Activated T-cell treated with anti-CD3 and anti-CD28 coated beads for 1 hour (primary cell): ENCODE data around the gene NDOR1.

Experiments
- DNase-seq: peaks from one replicate; pipeline ENCODE4 v3.0.0-alpha.2; 2020; ENCODE audit warnings: low read depth

The NDOR1 gene

DNA sequence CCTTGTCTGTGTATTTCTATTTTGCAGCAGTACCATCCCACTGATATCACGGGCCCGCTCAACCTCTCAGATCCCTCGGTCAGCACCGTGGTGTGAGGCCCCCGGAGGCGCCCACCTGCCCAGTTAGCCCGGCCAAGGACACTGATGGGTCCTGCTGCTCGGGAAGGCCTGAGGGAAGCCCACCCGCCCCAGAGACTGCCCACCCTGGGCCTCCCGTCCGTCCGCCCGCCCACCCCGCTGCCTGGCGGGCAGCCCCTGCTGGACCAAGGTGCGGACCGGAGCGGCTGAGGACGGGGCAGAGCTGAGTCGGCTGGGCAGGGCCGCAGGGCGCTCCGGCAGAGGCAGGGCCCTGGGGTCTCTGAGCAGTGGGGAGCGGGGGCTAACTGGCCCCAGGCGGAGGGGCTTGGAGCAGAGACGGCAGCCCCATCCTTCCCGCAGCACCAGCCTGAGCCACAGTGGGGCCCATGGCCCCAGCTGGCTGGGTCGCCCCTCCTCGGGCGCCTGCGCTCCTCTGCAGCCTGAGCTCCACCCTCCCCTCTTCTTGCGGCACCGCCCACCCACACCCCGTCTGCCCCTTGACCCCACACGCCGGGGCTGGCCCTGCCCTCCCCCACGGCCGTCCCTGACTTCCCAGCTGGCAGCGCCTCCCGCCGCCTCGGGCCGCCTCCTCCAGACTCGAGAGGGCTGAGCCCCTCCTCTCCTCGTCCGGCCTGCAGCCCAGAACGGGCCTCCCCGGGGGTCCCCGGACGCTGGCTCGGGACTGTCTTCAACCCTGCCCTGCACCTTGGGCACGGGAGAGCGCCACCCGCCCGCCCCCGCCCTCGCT is 37.5 kb upstream of the NDOR1 start:
- no peak for DNase-seq

DNA sequence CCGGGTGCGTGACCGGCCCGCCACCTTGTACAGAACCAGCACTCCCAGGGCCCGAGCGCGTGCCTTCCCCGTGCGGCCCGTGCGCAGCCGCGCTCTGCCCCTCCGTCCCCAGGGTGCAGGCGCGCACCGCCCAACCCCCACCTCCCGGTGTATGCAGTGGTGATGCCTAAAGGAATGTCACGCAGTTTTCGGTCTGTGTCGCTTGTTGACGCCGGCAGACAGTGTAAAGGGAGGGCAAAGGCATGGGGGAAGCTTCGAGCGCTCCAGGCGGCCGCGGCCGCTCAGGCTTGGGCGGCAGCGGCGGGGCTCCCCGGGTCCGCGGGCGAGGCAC is 37.0 kb upstream of the NDOR1 start:
- no peak for DNase-seq

DNA sequence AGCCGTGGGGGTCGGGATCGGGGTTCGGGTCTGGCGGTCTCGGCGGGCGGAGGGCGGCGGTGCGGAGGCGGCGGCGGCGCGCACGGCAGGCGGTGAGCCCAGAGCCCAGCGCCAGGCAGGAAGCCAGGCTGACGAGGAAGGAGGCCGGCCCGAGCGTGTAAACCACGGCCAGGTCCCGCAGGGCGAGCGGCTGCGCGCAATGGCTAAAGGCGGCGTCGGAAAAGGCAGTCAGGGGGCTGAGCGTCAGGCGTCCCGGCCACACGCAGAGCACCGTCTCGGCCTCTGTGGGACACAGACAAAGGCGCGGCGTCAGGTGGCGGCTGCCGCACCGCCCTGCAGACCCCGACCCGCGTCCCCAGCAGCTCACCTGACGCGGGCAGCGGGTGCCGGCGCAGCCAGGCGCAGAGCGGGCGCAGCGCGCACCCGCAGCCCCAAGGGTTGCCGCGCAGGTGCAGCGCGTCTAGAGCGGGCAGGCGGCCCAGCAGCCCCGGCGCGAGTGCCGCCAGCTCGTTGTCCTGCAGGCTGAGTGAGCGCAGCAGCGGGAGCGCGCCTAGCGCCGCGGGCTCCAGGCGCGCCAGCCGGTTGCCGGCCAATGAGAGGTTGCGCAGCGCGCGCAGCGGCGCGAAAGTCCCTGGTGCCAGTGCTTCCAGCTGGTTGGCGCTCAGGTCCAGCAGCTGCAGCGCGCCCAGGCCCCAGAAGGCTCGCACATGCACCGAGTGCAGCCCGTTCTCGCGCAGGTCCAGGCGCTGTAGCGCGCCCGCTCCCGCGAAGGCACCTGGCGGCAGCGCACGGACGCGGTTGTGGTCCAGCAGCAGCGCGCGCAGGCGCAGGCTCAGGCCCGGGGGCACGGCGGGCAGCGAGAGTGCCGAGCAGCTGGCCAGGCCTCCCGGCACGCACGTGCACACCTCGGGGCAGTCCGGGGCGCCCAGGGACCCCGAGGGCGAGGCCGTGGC is 36.3 kb upstream of the NDOR1 start:
- DNase-seq: no peak

DNA sequence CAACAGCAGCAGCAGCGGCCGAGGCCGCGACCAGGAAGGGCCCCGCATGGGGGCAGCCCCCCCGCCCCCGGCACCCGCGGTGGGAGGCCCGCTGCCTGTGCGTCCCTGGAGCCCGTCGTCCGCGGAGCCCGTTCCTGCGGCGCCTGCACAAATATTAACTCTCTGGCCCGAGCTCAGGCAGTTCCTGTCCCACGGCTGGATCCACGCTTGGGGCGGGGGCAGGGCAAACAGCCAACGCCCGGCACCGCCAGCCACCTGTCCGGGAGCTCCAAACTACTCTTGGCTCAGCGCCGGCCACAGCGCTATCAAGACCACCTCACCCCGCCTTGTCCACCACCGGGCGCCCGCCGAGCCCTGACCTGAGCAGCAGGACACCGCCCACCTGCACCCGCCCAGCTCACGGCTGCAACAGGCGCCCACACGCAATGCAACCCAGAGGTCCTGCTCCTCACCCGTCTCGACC is 35.6 kb upstream of the NDOR1 start, which contains the start of gene LRRC26:
Gene LRRC26 (minus strand): TSS at position 156 of the 463 bp plus-strand sequence. CDS start 108 bp downstream, at position 48.
- DNase-seq: no peak

DNA sequence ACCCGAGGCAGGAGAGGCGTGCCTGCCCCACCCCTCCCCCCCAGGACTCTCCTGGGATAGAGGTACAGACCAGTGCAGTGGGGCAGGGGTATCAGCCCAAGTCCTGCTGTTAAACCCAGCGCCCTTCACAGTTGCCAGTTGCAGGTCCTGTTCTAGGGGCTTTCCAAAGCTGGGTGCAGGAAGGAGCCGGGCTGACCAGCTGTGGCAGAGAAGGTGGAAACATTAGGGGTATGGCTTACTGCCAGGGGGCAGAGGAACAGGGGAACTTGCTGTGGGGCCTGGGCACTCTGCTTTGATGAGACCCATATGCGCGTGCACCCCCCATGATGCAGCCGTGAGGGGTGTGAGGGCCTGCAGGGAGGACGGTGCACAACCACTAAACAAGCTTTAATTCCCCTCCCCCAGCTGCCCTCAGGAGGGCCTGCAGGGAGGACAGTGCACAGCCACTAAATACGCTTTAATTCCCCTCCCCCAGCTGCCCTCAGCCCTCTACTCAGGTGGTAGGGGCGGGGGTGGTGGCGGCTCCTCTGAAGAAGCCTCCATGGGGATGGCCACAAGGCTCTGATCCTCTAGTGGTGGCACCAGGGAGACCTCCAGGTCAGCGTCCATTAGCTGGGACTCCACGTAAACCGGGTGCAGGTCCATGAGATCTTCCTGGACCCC is 34.9 kb upstream of the NDOR1 start:
- no peak for DNase-seq

DNA sequence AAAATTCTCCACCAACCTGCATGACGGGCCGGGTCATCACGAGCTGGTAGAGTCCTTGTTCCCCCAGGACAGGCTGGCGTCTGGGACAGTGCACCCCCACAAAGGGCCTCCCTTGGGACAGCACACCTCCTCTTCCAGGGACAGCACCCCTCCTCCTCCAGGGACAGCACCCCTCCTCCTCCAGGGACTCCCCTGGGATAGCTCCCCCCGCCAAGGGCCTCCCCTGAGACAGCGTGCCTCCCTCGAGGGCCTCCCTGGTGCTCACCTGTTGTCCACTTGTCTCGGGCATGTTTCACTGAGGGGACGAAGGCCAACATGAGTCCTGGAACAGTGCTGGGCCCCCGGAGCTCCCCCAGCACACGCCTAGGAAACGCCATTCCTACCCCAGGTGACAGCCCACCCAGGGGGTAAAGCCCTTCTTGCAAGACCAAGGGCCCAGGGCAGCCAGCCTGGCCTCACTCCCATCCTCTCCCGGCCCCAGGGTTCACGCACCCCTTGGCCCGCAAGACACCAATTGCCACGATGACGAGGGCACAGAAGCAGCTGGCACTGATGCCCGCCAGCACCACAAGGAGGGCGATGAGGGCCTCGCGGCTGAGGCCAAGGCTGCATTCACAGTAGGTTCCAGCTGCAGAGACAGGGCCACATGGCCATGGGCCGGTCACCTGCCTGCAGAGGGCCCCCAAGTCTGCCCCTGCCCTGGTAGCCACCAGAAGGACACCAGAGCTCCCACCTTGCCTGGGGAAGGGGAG is 34.2 kb upstream of the NDOR1 start:
- DNase-seq: no peak

DNA sequence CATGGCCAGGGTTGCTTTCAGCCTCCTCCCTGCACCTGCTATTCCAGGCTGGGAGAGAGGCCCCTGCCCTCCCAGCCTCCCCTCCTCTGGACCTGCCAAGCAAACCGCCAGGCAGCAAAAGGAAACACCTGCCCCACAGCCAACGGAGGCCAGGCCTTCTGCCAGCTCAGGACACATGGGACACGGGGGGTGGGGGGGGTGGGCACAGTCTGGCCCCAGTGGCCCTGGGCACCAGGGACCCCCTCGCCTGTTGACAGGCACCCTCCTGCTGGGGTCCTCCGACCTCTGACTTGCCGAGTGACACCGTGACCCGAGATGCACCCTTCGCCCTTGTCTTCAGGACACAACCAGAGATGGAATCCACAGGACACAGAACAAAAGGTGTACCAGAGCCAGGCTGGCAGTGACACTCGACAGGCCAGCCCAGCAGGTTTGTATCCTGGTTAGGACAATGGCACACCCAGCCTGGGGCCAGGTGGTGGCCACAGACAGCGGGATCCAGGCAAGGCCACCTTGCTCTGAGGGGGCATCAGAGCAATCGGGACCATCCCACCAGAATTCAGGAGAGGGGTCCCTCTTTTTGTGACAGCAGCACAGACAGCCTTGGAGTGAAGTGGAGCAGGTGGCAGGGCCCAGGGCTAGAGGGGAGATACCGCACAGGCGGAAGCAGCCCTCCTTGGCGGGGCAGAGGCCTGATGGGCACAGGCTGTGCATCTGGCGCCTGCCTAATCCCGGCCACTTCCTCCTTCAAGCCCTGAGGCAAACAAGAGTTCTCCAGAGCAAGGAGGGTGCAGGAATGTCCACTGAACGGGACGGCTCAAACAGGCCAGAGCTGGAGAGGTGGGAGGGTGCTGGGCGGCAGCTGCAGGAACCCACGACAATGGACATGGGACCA is 32.4 kb upstream of the NDOR1 start:
- no peak for DNase-seq

DNA sequence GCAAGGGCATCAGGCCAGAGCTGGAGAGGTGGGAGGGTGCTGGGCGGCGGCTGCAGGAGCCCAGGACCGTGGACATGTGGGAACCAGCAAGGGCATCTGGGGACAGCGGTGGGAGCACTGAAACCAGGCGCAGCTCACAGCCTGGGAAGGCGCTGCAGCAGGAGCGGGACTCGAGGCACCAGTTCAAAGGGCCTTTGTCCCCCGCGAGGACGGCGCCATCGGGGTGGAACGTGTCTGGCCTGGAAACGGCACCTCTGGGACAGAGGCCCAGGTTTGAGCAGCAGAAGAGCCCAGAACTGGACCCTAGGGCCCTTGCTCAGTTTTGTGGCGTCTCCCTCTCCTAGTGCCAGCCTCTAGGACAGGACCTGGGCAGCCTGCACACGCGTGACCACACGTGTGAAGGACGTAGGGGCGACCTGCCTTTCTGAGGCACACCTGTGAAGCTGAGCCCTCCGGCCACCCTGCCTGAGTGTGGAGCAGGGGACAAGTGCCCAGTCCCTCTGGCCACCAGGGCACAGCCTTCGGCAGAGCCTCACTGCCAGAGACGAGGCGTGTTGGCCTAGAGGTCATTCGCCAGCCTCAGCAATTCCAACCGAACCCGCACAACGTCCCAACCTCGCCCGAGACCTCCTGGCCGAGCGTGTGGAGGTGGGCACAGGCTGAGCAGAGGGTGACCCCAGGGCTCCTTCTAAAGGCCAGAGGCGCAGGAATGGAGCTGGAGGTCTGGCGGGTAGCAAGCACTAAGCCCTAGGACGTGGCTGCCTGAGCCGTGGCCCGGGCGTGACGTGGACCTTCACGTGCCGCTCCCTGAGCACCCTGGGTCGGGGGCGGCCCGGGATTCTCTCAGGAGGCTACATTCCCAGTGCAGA is 31.5 kb upstream of the NDOR1 start:
- no peak for DNase-seq

DNA sequence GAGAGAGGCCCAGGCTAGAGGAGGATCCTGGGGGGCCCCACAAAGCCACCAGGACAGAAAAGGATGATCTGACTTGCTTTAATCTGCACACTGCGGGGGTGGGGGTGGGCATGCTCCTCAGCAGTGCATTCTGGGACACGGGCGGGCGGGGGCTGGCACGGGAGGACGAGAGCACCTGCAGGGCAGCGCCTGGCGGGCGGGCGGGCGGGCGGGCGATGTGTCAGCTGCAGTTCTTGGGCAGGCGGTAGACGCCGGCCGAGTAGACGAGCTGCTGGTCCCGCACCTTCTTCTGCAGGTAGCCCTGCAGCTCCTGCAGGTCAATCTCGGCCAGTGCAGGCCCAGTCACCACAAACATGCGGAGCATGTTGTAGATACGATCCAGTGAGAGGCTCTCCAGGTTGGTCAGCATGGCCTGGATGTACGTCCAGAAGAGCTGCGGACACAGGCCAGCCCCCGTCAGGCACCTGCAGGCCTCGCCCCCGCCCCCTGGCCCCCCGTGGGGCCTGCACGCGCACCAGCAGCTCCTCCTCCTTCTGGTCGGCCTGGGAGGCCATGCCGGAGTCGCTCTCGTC is 30.7 kb upstream of the NDOR1 start:
- no peak for DNase-seq

DNA sequence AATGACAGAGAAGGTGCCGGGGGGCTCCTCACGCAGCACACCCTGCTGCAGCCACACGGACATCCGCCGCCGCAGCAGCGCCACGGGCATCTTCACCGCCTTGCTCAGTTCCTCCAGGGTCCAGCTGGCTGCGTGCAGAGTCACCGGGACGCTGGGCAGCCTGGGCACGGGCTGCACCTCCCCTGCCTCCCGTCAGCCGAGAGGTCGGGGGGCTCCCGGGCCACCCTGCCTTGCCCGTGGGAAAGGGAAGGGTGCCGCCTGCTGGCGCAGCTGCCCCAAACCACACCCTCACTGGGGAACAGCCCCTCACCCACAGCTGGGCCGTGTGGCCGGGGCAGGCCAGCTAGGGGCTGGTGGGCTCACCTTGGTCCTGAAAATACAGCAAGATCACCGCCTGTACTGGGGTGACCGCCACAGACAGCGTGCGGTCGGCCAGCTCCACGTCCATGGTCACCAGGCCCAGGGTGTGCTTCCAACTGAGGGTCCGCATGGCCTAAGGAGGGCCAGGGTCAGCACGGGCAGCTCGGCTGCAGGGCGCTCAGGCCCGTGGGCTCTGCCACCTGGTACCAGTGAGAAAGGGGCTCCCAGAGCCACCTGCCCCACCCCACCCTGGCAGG is 30.0 kb upstream of the NDOR1 start:
- no peak for DNase-seq

DNA sequence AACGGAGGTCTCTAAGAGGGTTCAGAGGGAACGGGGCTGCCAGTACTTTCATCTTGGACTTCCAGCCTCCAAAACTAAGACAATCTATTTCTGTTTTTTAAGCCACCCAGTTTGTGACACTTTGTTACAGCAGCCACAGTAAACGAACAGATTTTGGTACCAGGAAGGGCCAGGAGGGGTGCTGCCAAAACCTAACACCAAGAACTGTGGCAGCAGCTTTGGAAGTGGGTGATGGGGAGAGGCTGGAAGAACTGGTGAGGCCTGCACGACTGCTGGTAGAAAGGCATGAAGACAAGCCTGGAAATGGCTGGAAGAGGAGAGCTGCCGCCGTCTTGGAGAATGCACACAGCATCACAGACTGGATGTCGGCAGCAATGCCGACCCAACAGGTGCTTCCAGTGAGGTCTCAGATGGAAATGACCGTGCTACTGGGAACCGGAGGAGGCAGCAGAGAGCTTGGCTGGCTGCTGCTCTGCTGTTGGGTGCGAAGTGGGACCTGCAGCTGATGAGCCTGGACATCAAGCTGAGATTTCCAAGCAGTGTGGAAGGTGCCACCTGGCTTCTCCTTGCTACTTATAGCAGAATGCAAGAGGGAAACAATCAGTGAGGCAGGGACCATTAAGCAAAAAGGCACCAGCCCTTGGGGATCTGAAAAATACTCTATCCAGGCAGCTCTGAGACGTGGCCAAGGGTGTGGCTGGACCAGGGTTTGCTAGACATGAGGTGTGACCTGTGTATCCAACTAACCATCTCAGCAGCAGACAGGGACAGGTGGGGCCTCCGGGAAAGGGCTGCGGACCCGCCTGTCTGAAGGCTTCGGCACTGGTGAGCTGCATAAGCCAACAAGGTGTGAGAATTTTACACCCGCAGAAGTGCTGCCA is 29.0 kb upstream of the NDOR1 start:
- no peak for DNase-seq

DNA sequence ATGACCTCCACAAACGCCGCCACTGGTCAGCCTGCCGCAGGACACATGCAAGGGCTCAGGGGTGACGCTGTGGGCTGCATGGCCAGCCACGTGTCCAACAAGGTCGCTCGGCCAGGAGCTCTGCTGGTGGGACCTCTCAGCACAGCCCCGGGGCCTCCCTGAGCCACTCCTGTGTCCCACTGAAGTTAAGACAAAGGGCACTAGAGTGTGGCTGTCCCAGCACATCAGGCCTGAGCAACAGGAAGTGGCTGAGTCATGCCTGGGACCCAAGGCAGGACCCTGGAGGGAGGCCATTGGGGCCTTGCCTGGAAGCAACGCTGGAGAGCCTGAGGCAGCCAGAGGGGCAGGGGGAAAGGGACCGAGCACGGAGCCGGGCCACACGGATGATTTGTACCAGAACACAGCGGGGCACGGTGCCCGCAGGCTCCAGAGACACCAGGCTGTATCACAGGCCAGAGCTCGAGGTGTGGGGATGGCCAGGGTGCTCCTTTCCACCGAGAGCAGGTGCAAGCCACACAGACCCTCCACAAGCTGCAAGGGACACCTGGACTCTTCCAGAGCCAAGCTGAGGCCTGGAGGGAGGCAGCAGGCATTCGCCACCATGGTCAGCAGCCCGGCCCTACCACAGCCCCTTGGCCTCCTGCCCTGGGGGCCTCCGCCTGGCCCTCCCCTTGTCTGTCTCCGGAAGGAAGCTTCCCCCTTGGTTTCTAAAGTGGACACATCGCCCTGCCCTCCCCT is 27.1 kb upstream of the NDOR1 start:
- DNase-seq: no peak

DNA sequence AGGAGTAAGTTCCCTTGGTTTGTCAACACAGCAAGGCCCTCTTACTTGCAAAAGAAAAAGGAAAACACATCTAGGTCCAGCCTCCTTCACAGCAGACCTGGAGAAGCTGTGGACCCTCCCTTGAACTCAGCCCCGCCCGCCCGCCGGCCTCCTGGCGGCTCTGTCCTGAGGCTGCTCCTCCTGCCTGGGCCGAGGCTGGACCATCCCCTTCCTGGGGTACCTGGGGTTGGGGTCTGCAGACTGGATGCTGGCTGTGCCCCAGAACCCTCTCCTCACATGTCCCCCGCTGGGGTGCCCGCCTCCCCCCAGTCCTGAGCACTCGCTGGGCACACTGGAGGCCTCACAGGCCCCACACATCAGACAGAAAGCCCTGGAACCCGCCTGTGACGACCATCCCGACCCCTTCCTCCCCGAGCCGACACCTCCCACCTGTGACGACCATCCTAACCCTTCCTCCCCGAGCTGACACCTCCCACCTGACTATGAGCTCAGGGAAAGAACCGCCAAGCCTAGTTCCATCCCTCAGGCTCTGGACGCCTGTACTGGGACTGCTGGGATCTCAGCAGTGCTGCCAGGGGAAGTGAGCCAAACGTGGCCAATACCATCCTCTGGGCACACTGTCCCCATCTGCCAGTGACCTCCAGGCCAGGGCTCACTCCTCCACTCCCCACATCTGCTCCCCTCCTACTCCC is 26.4 kb upstream of the NDOR1 start:
- DNase-seq: no peak

DNA sequence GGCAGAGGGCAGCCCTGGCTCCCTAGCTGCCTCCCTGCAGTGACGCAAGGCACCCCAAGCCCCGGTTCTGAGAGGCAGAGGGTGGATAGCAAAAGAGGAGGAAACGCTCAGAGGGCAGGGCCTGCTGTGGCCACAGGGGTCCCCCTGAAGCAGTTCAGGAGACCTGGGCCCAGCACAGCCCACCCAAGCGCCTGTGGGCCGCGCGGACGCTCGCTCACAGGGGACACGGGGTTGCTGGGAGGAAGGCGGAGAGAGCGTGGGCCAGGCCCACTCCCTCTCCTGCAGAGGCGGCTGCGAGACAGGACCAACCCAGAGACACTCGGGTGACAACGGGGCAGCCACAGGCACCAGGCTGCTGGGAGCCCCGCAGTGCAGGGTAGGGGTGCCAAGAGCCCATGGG is 25.7 kb upstream of the NDOR1 start:
- DNase-seq: no peak

DNA sequence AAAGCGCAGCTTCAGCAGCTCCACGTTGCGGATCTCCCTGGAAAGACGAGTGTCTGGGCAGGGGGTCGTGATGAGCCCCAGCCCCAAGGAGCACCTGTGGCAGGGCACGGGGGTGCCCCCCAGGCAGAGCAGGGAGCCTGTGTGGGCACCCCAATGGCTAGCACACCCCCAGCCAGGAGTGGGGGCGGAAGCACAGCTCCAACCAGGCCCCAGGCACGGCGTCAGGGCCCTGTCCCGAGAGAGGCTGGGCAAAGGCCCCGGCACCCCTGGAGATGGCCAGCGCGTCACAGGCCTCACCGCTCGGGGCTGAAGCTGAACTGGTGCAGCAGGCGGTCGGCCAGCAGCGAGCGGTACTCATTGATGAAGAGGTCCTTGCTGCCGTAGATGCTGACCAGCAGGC is 25.0 kb upstream of the NDOR1 start:
- DNase-seq: no peak

DNA sequence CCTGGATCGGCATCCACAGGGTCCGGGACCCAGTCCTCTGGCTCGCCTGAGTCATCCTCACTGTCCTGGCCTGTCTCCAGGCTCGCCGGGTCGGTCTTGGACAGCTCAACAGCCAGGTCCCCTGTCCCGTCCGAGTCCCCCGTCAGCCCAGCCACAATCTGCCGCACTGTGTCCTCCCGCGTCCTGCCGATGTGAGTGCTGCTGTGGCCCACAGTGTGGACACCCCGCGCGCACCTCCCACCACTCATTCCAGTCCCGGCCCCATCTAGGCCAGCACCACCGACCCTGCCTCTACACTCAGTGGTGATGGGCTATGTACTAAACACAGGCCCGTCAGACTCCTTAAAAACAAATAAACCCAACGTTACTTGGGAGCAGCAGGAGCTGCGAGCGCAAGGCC is 23.8 kb upstream of the NDOR1 start:
- DNase-seq: no peak

DNA sequence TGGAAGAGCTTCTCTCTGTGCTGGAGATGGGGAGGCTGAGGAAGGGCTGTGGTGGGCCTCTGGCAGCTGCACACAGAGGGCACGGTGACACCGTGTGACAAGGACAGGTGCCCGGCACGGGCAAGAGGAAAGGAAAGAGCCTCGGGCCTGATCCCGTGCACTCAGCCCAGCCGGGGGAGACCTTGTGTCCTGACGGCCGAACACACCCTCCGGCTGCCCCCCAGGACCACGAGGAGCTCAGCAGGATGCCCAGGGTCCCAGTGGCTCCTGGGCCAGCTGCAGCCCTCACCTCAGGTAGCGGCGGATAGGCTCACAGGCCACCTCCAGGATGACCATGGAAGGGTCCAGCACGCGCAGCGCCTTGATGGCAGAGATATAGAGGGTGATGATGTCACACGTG is 22.7 kb upstream of the NDOR1 start:
- DNase-seq: no peak
